AG09309 (cell line): ENCODE measurements around the gene F2.

Source experiments
- DNase-seq: peaks from one replicate; pipeline ENCODE4 v3.0.0-alpha.2; 2010; ENCODE audit warnings: low read depth
- H3K4me3 ChIP-seq: 2 replicates; pipeline ENCODE4 v1.5.1; 2011; ENCODE audit warnings: mild to moderate bottlenecking, low read depth, low read length, moderate library complexity; ENCODE audit not compliant: control insufficient read depth
- CTCF ChIP-seq: IDR thresholded peaks from 2 replicates; pipeline ENCODE4 v1.5.1; 2011; ENCODE audit warnings: mild to moderate bottlenecking, low read depth, low read length, inconsistent platforms; ENCODE audit not compliant: insufficient read depth, control insufficient read depth; ENCODE audit errors: missing control alignments

Gene F2

GRCh38 chr11:46733234-46733633, 14.2 kb downstream of the F2 start:
- TF ChIP-seq CTCF, result no peak
- no peak for DNase-seq
- H3K4me3 ChIP-seq, result no peak overlapping the region

GRCh38 chr11:46736146-46736545, 17.1 kb downstream of the F2 start:
- H3K4me3 ChIP-seq, result no peak overlapping the region
- no peak for DNase-seq
- no peak for TF ChIP-seq CTCF

GRCh38 chr11:46736615-46737014, 17.6 kb downstream of the F2 start:
- peak; percentile 40 for DNase-seq
- no peak overlapping the region for H3K4me3 ChIP-seq
- TF ChIP-seq CTCF, result no peak

GRCh38 chr11:46737699-46738098, 18.7 kb downstream of the F2 start:
- TF ChIP-seq CTCF, result no peak
- no peak overlapping the region for H3K4me3 ChIP-seq
- no peak for DNase-seq

GRCh38 chr11:46738887-46739286, 19.9 kb downstream of the F2 start:
- no peak overlapping the region for H3K4me3 ChIP-seq
- no peak for DNase-seq
- no peak for TF ChIP-seq CTCF

- DNase-seq, result no peak
- no peak overlapping the region for H3K4me3 ChIP-seq
- no peak for TF ChIP-seq CTCF
Measured at GRCh38 chr11:46741600-46742484, 22.8 kb downstream of the F2 start.

- DNase-seq, result no peak
- TF ChIP-seq CTCF, result no peak
- no peak overlapping the region for H3K4me3 ChIP-seq
Measured at GRCh38 chr11:46743043-46743442, 24.0 kb downstream of the F2 start.
